Mammary epithelial cell (primary cell): ENCODE results near the gene MEGF6.

Experiments
- EZH2 ChIP-seq: IDR thresholded peaks from 2 replicates; pipeline ENCODE4 v1.6.1; 2012; ENCODE audit warnings: low read length, inconsistent platforms, borderline replicate concordance
- TF ChIP-seq, protein P1 (sequence below), 2 donors: IDR thresholded peaks in 1 of 2; conservative IDR thresholded peaks in 1 of 2; 2 replicates each; pipeline ENCODE4 v1.5.1; 2011 to 2012; ENCODE audit warnings: inconsistent platforms in 2 of 2, low read length in 2 of 2, mild to moderate bottlenecking in 2 of 2, control low read depth in 1 of 2, low read depth in 1 of 2; ENCODE audit not compliant: insufficient read depth in 1 of 2; ENCODE audit errors: extremely low read depth in 1 of 2

DNA sequence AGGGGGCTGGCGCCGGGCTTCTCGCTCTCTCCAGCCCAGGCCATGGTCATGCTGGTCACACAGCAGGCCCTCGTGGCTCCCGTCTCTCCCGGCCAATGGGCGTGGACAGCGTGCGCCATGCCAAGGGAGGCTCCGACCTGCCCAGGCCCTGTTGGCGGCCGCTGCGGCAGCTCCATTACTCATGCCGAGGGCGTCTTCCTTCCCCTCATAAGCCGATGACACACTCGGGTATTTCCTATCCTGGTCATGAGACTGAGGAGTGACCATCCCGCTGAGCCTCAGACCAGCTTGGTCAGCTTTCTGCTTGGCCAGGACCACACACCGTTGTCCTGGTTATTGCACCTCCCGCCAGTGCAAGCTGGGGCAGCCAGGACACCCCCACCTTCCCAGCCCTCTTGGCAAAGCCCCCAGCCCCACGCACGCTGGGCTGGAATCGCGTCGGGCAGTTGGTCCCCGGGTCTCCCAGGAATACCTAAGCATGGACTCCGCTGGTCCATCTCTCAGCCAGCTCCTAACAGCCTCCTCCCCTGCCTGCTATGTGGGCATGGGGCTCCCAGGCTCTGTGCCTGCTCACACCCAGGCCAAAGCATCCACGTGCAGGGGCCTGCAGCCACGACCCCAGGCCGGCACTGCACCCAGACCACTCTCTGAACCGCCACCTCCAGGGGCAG is 107.0 kb downstream of the MEGF6 start:
- TF ChIP-seq, protein P1, sequence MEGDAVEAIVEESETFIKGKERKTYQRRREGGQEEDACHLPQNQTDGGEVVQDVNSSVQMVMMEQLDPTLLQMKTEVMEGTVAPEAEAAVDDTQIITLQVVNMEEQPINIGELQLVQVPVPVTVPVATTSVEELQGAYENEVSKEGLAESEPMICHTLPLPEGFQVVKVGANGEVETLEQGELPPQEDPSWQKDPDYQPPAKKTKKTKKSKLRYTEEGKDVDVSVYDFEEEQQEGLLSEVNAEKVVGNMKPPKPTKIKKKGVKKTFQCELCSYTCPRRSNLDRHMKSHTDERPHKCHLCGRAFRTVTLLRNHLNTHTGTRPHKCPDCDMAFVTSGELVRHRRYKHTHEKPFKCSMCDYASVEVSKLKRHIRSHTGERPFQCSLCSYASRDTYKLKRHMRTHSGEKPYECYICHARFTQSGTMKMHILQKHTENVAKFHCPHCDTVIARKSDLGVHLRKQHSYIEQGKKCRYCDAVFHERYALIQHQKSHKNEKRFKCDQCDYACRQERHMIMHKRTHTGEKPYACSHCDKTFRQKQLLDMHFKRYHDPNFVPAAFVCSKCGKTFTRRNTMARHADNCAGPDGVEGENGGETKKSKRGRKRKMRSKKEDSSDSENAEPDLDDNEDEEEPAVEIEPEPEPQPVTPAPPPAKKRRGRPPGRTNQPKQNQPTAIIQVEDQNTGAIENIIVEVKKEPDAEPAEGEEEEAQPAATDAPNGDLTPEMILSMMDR (conservative IDR thresholded peaks at IDR 0.05 in 1 of 2, IDR thresholded peaks at IDR 0.05 in 1 of 2; ENCODE audit: extremely low read depth in 1 of 2, insufficient read depth in 1 of 2, low read depth in 1 of 2, low read length in 2 of 2), result no peak
- no peak for TF ChIP-seq EZH2
